HepG2 (cell line): ENCODE measurements around the gene SPATS2.

ENCODE experiments used
- KDM4B ChIP-seq: sonication (generic); formaldehyde crosslinking; IDR thresholded peaks from 2 replicates; pipeline ENCODE4 v1.4.0; 2020; ENCODE audit warnings: missing genetic modification reagents
- ZNF124 ChIP-seq: sonication (generic); formaldehyde crosslinking; IDR thresholded peaks from 2 replicates; pipeline ENCODE4 v1.4.0; 2020; ENCODE audit warnings: missing genetic modification reagents
- TF ChIP-seq, protein P1 (sequence below): sonication (generic); formaldehyde crosslinking; conservative IDR thresholded peaks from 2 replicates; pipeline ENCODE4 v1.5.0; 2020; ENCODE audit warnings: missing genetic modification reagents

DNA sequence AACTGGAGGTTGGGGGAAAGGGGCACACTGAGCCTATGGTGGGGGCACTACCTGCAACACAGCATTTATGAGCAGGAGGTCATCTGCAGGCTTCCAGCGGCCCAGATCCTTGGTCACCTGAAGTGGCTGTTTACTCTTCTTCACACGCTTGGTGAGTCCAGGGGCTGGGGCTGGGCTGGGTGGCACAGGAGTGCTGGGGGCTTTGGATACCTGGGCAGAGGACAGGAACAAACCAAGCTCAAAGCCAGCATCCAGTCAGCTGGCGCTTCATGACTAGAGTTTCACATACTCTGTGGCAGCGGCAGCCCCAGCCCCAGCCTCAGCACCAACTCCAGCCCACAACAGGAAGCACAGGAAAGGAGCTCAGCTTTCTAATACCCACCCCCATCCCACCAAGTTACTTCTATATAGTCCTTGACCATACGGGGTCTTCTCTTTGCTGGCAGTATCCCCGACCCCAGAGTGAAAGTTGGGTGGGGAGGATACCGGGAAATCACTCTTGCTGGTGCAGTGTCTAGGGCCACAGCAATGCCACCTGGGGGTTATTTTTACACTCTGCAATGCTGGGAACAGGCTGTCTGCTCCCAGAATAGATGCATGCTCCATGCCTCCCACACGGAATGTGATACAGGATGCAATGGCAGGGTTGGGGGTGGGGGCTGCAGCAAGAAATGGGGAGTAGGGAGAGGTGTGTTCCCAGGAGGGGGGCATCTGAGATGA is 197.6 kb downstream of the SPATS2 start:
- TF ChIP-seq, protein P1, sequence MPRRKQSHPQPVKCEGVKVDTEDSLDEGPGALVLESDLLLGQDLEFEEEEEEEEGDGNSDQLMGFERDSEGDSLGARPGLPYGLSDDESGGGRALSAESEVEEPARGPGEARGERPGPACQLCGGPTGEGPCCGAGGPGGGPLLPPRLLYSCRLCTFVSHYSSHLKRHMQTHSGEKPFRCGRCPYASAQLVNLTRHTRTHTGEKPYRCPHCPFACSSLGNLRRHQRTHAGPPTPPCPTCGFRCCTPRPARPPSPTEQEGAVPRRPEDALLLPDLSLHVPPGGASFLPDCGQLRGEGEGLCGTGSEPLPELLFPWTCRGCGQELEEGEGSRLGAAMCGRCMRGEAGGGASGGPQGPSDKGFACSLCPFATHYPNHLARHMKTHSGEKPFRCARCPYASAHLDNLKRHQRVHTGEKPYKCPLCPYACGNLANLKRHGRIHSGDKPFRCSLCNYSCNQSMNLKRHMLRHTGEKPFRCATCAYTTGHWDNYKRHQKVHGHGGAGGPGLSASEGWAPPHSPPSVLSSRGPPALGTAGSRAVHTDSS (CRISPR knock-in tag) = no peak
- TF ChIP-seq KDM4B (CRISPR knock-in tag) (no peak), ZNF124 (CRISPR knock-in tag) (no peak)
